Stimulated activated CD4-positive, alpha-beta T cell treated with anti-CD3 and anti-CD28 coated beads, Interleukin-15, amount 100 ng/mL, for 48 hours (primary cell): ENCODE data around the gene SLC22A23.
A peak's percentile ranks its signal among the peaks of the same experiment; 100 is the strongest.

Source experiments
- DNase-seq, 2 donors: peaks; one replicate each; pipeline ENCODE4 v3.0.0-alpha.2; 2020; ENCODE audit warnings: low read depth in 2 of 2

The SLC22A23 gene

DNA sequence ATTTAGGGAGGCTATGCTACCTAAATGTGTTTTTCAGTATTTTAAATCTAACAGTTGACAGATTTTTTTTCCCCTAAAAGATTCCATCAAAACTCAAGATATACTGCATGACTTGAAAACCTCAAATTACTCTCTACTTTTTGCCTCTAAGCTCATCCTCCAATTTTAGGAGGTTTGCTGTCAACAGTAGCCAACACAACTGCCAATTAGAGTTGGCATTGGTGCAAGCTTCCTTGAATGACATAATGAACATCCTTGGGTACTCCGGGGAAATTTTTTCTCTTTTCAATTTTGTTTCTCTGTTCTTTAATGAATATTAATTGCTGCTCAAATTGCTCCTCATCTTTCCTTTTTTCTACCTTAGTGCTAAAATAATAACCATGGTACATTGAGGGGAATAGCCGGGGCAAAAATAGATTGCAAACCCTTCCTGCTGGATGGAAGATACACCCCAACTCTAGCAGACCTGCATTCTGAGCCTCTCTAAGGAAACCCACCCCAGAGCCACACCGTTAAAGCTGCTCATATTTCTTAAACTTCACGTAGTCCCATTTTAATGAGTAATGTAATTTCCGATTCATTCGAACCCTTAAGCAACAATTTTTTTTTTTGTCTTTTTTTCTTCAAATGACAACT, 34.3 kb downstream of the SLC22A23 start:
- no peak for DNase-seq

DNA sequence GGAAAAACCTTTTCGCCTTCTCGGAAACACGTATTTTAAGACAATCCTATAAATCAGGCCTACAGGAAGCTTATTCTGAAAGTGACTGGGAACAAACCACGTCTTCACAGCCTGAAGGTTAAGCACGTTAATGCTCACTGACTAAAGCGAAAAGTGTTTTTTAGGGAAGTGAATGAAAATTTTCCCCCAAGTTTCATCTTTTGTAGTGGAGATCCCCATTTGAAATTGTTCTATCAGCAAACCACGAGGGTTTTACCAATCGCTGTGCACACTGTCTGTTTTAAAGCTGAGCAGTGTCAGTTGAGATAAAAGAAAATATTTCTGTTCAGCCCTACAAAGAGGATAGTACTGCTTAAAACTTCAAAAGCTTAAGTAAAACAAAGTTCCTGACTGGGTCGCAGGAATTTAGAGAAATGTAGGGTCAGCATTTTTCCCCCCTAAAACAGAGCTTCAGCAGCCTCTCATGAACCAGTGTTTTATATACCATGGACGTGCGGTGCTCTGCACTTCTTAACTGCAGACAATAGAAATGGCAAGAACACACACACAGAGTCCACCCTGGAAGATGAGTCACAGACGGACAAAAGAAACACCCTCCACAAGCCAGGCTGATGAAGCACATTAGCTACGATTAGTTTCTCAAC, 34.9 kb downstream of the SLC22A23 start:
- DNase-seq: no peak

GRCh38 chr6:3421143-3421542, 35.7 kb downstream of the SLC22A23 start:
- DNase-seq: no peak

GRCh38 chr6:3419624-3420272, 37.1 kb downstream of the SLC22A23 start:
- DNase-seq: no peak

- no peak for DNase-seq
Observed at GRCh38 chr6:3418496-3419060, 38.3 kb downstream of the SLC22A23 start.

DNA sequence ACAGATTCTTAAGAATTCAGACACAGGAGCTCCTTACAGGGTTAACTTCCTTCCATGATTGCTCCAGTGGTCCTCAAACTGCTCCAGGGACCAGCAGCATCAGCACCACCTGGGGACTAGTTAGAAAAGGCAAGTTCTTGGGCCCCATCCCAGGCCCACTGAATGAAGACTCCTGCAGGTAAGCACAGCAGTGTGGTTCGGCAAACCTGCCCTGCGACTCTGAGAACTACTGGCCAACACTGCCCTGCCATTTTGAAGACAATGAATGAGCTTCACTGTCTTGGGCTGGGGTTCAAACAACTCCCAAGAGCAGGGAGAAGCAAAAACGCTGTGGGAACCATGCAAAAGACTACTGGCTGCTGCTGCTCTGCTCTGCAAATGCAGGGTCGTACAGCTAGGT, 39.4 kb downstream of the SLC22A23 start:
- no peak for DNase-seq

- no peak for DNase-seq
Observed at GRCh38 chr6:3415490-3415889, 41.4 kb downstream of the SLC22A23 start.

DNA sequence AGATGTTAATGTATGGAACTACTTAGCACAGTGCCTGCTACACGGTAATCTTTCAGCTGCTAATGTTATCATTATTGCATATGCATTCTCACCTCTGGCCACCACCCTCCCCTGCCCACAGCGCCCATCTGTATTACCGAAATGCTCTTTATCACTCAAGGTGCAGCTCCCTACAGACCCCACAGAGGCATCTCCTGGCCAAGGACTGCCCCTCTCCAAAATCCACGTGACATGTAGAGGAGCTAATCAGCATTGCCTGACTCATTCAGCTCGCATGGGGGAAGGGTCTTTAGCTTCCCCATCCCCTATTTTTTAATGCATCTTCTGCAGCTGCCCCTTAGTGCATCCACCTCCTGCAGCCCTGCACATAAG, 41.8 kb downstream of the SLC22A23 start:
- DNase-seq: no peak

DNA sequence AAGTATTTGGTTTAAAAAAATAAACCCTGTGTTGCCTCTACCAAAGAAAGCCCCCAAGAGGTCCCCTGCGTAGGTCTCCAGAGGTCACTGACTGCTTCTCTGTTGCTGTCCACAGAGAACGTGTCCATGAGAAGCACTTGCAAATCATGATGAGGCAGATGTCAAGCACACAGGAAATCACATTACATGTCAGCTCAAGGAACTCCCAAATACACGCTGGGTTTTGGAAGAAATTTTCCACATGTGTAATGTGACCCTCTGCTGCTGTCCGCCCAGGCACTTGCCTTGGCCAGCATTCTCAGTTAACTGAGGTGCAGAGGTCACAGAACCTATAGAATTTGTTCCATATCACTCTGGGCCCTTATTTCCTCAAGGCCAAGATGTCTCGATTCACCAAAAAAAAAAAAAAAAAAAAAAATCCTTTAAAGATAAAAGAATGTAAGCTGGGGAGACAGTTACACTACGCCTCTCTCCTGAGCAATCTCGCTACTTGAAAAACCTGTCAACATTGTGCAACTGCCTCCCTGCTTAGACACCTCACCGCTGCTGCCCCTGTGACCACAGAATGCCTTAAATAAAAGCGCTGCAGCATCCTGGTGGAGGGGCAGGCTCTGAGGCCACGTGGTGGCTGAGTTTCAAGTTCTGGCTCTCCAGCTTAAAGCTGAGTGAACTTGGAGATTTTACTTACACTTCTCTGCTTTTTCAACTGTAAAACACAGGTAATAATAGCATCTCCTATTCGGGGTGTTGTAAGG, 42.3 kb downstream of the SLC22A23 start:
- no peak for DNase-seq

DNA sequence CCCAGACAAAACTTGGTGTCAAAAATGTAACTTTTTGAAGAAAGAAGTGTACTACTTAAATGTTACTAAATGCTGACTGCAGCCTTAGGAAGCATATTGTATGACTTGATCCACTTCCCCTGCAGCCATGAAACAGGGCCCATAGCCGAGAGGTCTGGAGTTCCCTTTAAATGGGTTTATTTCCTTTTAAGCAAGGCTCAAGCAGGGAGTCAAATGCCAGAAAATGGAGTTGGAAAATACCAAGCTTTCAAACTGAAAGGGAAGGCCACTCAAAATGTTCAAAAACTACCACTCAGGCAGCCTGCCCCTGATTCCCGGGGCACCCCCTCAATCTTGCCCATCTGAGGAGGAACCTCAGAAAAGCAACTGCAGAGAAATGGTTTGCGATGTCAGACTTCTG, 43.3 kb downstream of the SLC22A23 start:
- no peak for DNase-seq

DNA sequence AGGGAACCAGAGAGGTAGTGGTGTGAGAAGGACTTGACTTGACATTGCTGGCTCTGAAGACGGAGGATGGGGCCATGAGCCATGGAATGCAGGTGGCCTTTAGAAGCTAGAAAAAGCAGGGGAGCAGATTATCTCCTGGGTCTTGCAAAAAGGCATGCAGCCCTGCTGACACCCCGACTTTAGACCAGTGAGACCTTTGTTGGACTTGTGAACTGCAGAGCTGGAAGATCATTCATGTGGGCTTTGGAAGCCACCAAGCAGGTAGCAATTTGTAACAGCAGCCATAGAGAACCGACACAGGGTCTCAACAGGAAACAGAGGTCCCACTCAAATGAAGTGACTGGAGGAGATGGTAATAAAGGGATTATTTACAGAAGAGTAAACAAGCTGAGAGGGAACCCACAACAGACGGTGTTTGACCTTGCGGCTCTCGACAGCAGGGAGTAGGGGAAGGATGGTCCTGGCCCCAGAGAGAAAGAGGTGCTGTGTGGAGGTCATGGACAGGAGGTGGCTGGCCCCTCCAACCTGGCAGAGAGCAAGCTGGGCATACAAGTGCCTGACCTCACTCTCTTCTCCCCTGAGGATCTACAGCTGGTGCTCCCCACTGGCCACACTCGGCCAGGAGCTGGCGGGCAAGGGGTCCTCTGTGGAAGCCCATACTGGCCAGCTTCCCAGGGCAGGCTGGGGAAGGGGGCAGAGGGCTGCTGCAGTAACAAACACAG, 43.9 kb downstream of the SLC22A23 start:
- no peak for DNase-seq

DNA sequence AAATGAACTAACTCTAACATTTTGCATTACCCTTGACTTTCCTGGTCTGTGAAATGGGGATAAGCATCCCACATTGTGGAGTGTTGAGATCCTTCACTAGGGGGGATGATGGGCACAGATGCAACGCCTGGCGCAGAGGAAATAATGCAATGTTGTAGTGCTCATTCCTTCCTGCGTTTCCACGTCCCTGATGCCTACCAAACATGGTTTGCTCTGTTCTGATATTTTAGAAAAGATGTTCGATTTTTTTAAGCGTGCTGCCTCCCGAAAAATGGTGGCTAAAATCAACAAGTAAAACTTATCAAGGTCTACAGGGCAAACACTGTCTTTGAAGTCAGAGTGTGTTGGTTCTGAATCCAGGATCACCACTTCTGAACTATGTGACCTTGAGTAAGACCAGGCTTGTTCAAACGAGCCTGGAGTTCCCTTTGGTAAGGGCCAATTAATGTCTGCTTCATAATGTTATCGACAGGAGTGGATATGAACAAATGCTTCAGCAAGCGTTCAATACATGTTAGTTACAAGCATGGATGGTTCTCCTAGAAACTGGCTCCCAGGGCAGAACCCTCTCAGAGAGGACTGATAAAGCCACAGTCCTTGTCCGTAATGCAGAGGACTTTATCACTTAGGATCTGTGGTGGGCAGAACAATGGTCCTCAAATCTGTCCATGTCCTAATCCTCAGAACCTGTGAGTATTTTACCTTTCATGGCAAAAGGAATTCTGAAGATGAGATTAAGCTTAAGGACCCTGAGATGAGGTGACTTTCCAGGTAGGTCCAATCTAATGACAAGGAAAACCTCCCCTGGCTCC, 44.7 kb downstream of the SLC22A23 start:
- DNase-seq: no peak

GRCh38 chr6:3410385-3411360, 46.2 kb downstream of the SLC22A23 start:
- peak; percentile 23 to 46 for DNase-seq

- no peak for DNase-seq
Observed at GRCh38 chr6:3409699-3410384, 47.0 kb downstream of the SLC22A23 start.

DNA sequence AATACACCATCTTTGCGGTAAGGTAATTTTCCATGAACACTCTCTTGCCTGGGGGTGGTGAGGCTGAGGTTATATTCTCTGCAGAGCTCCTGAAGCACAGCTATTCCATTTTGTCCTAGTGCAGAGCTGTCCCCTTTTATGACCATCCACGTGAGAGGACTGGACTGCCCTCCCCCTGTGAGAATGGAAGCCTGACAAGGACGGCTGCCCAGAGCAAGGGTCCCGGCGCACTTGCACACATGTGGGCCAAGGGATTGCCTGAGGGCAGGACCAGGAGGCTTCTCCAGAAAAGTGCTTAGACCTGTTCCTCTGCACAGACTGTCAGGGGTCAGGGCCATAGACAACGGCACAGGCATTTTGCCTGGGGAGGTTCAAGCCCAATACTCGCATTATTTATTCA, 48.2 kb downstream of the SLC22A23 start:
- DNase-seq: no peak

DNA sequence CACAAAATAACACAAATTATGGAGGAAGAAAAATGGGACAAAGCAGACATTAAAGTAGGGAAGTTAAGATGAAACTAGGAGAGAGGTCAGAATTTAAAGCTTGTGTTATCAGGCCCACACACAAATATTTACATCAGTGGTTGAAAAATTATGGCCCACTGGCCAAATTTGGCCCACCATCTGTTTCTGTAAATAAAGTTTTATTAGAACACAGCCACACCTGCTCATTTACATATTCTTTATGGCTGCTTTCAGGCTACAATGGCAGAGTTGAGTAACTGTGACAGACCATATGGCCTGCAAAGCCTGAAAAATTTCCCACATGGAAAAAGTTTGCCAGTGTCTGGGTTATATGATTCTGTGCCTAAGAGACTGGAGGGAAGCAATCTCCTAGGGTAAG, 49.0 kb downstream of the SLC22A23 start:
- no peak for DNase-seq

- no peak for DNase-seq
Observed at GRCh38 chr6:3406891-3407809, 49.7 kb downstream of the SLC22A23 start.

DNA sequence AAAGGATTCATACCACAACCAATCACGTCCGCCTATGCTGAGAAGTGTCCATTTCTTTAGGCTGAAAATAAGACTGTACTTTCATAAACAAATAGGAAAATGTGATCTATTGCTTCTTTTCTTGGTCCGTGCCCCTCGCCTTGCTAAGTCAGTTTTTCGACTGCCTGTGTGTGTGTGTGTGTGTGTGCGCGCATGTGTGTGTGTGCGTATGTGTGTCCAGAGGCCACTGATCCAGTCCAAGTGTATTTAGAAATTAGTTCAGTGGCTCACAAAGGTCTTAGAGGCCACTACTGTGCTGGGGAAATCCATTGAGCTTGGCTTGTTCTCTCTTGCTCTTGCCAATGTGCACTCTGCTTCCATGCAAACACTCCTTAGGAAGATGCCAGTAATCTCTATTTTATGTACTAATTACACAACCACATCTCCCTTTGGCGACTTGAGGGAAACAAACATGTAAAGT, 50.5 kb downstream of the SLC22A23 start:
- no peak for DNase-seq
